LNCAP (cell line): ENCODE results near the gene PTPRF.

Source experiments
- TF ChIP-seq, protein P1 (sequence below): fragments of 450-650 bp; IDR thresholded peaks from 2 replicates; pipeline ENCODE4 v1.5.1; 2017; ENCODE audit warnings: mild to moderate bottlenecking

Gene PTPRF

DNA sequence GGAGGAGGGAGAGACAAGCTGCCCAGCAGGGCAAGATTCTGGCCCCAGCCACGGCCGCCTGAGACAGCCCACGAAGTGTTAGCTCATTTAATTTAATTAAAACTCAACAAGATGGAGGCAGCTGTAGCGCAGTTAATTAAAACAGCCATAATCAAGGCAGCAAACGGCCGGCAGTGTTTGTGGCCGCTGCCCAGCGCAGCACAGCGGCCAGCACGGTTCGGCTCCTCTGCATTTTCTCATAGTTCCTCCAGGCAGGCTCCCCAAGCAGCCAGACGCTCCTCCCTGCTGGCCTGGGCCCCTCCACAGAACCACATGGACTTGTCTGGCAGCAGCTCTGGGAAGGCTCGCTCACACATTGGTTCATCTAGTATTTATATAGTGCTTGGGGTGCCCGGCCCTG is 40.0 kb downstream of the PTPRF start:
- TF ChIP-seq, protein P1, sequence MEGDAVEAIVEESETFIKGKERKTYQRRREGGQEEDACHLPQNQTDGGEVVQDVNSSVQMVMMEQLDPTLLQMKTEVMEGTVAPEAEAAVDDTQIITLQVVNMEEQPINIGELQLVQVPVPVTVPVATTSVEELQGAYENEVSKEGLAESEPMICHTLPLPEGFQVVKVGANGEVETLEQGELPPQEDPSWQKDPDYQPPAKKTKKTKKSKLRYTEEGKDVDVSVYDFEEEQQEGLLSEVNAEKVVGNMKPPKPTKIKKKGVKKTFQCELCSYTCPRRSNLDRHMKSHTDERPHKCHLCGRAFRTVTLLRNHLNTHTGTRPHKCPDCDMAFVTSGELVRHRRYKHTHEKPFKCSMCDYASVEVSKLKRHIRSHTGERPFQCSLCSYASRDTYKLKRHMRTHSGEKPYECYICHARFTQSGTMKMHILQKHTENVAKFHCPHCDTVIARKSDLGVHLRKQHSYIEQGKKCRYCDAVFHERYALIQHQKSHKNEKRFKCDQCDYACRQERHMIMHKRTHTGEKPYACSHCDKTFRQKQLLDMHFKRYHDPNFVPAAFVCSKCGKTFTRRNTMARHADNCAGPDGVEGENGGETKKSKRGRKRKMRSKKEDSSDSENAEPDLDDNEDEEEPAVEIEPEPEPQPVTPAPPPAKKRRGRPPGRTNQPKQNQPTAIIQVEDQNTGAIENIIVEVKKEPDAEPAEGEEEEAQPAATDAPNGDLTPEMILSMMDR: no peak

DNA sequence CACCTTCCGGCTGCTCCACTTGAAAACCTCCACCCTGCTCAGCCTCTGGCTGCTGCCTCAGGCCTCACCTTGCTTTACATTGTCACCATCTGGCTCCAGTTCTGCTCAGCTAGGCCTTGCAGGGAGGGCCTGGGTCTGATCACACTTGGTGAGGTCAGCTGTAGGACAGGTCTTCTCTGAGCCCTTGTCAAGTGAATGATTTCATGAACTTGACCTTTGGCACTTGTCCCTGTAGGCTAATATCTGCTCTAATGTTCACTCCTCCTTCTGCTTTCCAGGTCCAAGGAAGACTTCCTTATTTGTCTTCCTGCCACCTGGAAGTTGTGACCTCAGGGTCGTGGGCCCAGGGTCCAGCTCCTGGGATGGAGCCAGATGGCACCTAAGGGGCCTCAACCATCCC is 41.4 kb downstream of the PTPRF start:
- TF ChIP-seq, protein P1: no peak

DNA sequence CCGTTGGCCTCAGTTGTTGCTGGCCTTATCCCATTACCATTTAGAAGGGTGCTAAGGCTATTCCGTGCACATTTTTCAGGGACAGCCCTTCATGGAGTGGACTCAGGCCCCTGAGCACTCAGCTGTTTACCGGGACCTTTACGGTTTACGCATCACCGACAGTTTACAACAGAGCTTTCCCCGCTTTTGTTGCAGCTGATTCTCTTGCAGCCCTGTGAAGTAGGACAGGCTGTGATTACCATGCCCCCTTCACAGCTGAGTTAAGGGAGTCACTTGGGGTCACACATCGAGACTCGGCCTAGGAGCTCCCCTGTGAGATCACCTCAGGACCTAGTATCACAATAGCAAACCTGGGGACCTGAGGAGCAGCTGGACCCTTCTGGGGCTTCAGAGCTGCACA is 41.9 kb downstream of the PTPRF start:
- TF ChIP-seq, protein P1: no peak

DNA sequence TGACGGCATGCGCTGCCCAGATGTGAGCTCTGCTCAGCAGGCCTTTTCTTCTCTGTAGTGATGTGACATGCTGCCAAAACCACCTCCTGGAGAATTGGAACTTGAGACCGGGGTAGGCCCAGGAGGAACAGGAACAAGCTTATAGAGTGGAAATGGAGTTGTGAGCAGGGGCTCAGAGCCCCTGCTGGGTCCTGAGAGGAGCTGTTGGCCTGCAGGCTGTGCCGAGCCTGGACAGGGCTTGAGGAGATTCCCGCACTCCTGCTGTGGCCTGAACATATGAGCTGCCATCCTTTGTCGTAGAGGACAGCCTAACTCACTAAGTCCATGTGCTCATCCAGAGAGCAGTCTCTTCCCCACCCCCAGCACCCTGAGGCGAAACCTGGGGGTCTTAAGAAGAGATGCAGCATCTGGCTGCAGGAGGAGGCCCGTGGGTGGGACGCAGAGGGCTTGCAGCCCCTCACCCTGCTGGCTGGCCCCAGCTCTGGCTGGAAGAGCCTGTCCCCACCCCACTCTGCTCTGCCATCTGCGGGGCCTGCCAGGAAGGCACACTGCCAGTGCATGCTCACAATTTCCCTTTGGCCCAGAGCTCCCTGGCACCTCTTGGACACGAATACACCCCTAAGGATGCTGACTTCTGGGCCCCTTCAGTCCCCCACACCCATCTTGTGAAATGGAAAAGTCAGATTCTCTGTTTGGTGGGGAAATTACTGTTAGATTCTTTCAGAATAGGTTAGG is 42.5 kb downstream of the PTPRF start:
- TF ChIP-seq, protein P1: no peak

DNA sequence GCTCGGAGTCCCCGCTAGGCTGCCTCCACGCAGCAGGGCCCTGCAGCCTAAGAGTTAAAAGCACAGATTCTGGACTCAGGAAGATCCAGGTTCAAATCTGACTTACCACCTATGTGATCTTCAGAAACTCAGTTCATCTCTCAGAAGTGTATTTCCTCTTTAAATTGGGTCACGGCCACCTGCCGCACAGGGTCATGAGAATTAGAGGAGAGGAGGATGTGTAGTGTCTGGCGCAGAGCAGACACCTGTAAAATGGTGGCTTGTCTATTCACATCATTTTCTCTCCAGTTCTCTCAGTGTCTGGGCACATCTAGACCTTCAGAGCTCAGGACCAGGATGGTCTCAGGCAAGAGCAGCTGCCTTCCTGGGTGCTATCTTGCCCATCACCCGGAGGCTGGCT is 45.8 kb downstream of the PTPRF start:
- TF ChIP-seq, protein P1: no peak

DNA sequence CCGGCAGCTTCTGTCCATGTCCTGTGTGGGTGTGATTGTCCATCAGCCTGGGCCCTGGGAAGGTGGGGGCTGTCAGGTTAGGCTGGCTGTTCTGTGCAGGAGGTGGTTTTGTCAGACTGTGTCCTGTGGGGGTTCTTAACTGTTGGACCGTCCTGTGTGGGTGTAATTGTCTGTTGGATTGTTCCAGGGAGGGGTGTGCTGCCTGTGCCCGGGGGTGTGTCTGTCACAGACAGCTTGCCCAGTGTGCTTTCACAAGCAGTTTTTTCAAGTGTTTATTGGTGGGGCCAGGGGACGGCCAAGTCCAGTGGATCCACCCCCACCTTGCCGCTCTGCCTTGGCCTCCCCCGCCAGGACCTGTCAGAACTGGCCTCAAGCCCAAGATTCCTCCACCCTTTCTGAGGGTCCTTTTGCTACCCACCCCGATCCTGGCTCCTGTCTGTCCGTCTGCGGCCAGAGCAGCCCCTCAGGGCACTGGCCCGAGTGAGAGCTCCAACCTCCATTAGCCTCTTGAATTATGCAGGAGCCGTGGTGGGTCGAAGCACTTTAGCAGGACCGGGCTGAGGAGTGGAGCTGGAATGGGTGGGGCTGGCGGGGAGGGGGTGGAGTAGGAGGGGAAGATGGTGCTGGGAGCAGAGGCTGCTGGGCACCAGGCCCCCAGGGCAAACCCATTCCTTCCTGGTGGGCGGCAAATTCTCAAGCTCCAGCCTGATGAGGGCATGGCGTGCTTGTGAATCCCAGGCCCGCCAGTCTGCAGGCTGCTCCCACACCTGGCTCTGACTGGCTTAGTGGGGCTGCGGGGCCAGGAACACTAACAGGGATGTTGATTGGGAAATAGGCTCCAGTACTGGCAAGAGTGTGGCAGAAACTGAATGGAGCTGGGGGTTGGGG is 47.2 kb downstream of the PTPRF start:
- TF ChIP-seq, protein P1: no peak

DNA sequence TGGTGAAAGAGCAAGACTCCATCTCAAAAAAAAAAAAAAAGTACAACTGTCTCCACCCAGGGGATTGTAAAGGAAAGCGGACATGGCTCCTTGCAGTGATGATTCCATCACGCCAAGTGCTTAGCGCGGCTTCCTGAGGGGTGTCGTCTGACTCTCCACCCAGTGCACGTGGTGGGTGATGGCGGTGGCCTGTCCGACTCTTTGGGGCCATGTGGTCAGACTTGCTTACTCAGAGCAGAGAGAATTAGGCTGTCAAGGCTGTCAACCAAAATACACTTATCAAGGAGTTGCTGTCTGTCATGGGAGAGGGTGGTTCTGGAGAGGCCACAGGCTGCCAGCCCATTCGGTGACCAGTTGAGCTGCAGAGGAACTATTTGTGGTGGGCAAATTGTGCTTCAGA is 49.4 kb downstream of the PTPRF start:
- TF ChIP-seq, protein P1: no peak
